OCI-LY7 (cell line): ENCODE results near the gene MYPN. TPM values are rescaled to one million over a fixed set of nuclear protein-coding genes. Genes with fewer than 3 reads are reported as not detected.

Experiments used
- BruUV-seq: library from RNA; stranded (reverse); fragments of 400-500 nt; replicated peaks from 2 replicates; lab custom pipeline; 2021; lab: Mats Ljungman, UMichigan
- CTCF ChIA-PET: fragments of 300-600 bp; sonication (Branson Sonifier 250); formaldehyde crosslinking; loops from one replicate; lab custom pipeline; 2022; ENCODE audit warnings: antibody characterized with exemption; ENCODE audit not compliant: unreplicated experiment; lab: Charles Lee
- POLR2A ChIA-PET: fragments of 300-600 bp; sonication (Branson Sonifier 250); formaldehyde crosslinking; loops from one replicate; lab custom pipeline; 2022; ENCODE audit warnings: antibody characterized with exemption; lab: Charles Lee
- DNase-seq: peaks from one replicate; pipeline ENCODE4 v3.0.0-alpha.2; 2015; ENCODE audit warnings: low spot score
- H2AFZ ChIP-seq: fragments of 200-600 bp; sonication (generic), shearing (Covaris generic); 2 replicates; pipeline ENCODE4 v1.6.1; 2014; ENCODE audit warnings: mild to moderate bottlenecking, antibody characterized with exemption, low read length, moderate library complexity
- H3K27ac ChIP-seq: fragments of 200-600 bp; sonication (generic); 2 replicates; pipeline ENCODE4 v1.5.1; 2014; ENCODE audit warnings: mixed run types, low read depth, mild to moderate bottlenecking, moderate library complexity, low read length, inconsistent platforms; ENCODE audit not compliant: poor library complexity, severe bottlenecking
- H3K36me3 ChIP-seq: fragments of 200-600 bp; sonication (generic); 2 replicates; pipeline ENCODE4 v1.6.1; 2014; ENCODE audit warnings: mild to moderate bottlenecking, antibody characterized with exemption, low read length, moderate library complexity, mixed read lengths; ENCODE audit not compliant: insufficient read depth
- H3K4me1 ChIP-seq: fragments of 200-600 bp; sonication (generic); 2 replicates; pipeline ENCODE4 v1.5.1; 2014; ENCODE audit warnings: mild to moderate bottlenecking, low read length; ENCODE audit not compliant: insufficient read depth, poor library complexity, severe bottlenecking
- H3K4me2 ChIP-seq: fragments of 200-600 bp; sonication (generic); 2 replicates; pipeline ENCODE4 v1.6.1; 2014; ENCODE audit warnings: mild to moderate bottlenecking, low read length
- H3K4me3 ChIP-seq: fragments of 200-600 bp; sonication (generic); 2 replicates; pipeline ENCODE4 v1.5.1; 2014; ENCODE audit warnings: mild to moderate bottlenecking, low read depth, low read length; ENCODE audit not compliant: poor library complexity, severe bottlenecking
- H3K79me2 ChIP-seq: fragments of 200-600 bp; sonication (generic); 2 replicates; pipeline ENCODE4 v1.6.1; 2016; ENCODE audit warnings: low read depth, mild to moderate bottlenecking, low read length, moderate library complexity, mixed read lengths; ENCODE audit not compliant: insufficient read depth
- H3K9me2 ChIP-seq: fragments of 200-600 bp; sonication (generic); 2 replicates; pipeline ENCODE4 v1.6.1; 2016; ENCODE audit warnings: mild to moderate bottlenecking, low read length, mixed read lengths; ENCODE audit not compliant: insufficient read depth
- H3K9me3 ChIP-seq: fragments of 200-600 bp; sonication (generic); 2 replicates; pipeline ENCODE4 v1.6.1; 2014; ENCODE audit warnings: mild to moderate bottlenecking, mixed run types, low read length, mixed read lengths
- H4K20me1 ChIP-seq: fragments of 200-600 bp; sonication (generic); 2 replicates; pipeline ENCODE4 v1.6.1; 2014; ENCODE audit warnings: mild to moderate bottlenecking, antibody characterized with exemption, low read length, moderate library complexity, mixed read lengths; ENCODE audit not compliant: insufficient read depth
- CTCF ChIP-seq: fragments of 200-600 bp; sonication (generic); conservative IDR thresholded peaks from 2 replicates; pipeline ENCODE4 v1.5.1; 2014; ENCODE audit warnings: mild to moderate bottlenecking, antibody characterized with exemption, low read length, moderate library complexity, mixed read lengths
- EZH2phosphoT487 ChIP-seq: fragments of 200-600 bp; sonication (generic); IDR thresholded peaks from 2 replicates; pipeline ENCODE4 v1.6.1; 2018; ENCODE audit warnings: low read depth, borderline replicate concordance, mild to moderate bottlenecking, mixed run types, antibody characterized with exemption, low read length, moderate library complexity, mixed read lengths
- intact Hi-C: fragments of 100-400 bp; cut with micrococcal nuclease; formaldehyde crosslinking; loops from one replicate; pipeline ENCODE4 v1.10.0; 2022; ENCODE audit not compliant: unreplicated experiment
- total RNA-seq, 2 experiments: library from RNA; depleted of rRNA in 1 of 2; stranded (reverse); fragments of >200 nt in 1 of 2; shearing (Covaris generic) in 1 of 2; gene quantifications; 2 replicates each; pipeline ENCODE4 v1.2.3, GENCODE V29; 2014 to 2022

MYPN gene
- total RNA-seq, 2 experiments from 2014 or later = 0.06 TPM; not detected in 1

- H3K4me1 ChIP-seq = peaks cover 6% of the 10 kb centered on the region
- H3K27ac ChIP-seq = no peak overlapping the region
- DNase-seq = no peak
- H3K4me2 ChIP-seq = no peak overlapping the region
- no TSS peak for BruUV-seq
- H2AFZ ChIP-seq = no peak overlapping the region
- H3K79me2 ChIP-seq = peaks cover 3% of the 10 kb centered on the region
- H3K9me3 ChIP-seq = no peaks in the 10 kb centered on the region
- H3K9me2 ChIP-seq = no peaks in the 10 kb centered on the region
- ChIA-PET POLR2A (no interaction called here), CTCF (no interaction called here)
- TF ChIP-seq EZH2phosphoT487 = no peak
- TF ChIP-seq CTCF = no peak
- intact Hi-C loops = loop anchor here (10.0 kb wide), 1 partner anchor 225 kb away; no protein-coding TSS in a partner anchor
- no peaks in the 10 kb centered on the region; the same call in 1 of the 2 replicates for H4K20me1 ChIP-seq
- H3K4me3 ChIP-seq = no peak overlapping the region
- H3K36me3 ChIP-seq = no peaks in the 10 kb centered on the region
These were observed 29.9 kb upstream of the MYPN start for GRCh38 chr10:68079434-68079833.

GRCh38 chr10:68080853-68081431, 28.3 kb upstream of the MYPN start:
- no peaks in the 10 kb centered on the region for H3K4me1 ChIP-seq
- H3K4me3 ChIP-seq = no peak overlapping the region
- no peak overlapping the region for H3K4me2 ChIP-seq
- no peaks in the 10 kb centered on the region for H4K20me1 ChIP-seq
- H3K27ac ChIP-seq = no peak overlapping the region
- H3K36me3 ChIP-seq = no peaks in the 10 kb centered on the region
- H3K79me2 ChIP-seq = no peaks in the 10 kb centered on the region
- ChIA-PET CTCF (no interaction called here), POLR2A (no interaction called here)
- H3K9me2 ChIP-seq = no peaks in the 10 kb centered on the region
- no peak for DNase-seq
- no peak overlapping the region for H2AFZ ChIP-seq
- H3K9me3 ChIP-seq = no peaks in the 10 kb centered on the region
- intact Hi-C loops = no loop called here
- TF ChIP-seq EZH2phosphoT487 (no peak), CTCF (no peak)
- BruUV-seq = no TSS peak

- Histone ChIP-seq H3K27ac (no peak overlapping the region), H3K36me3 (no peaks in the 10 kb centered on the region), H4K20me1 (no peaks in the 10 kb centered on the region), H3K79me2 (no peaks in the 10 kb centered on the region), H3K4me3 (no peak overlapping the region), H3K9me3 (no peaks in the 10 kb centered on the region), H2AFZ (no peak overlapping the region), H3K4me2 (no peak overlapping the region), H3K9me2 (no peaks in the 10 kb centered on the region), H3K4me1 (no peaks in the 10 kb centered on the region)
- TF ChIP-seq CTCF (no peak), EZH2phosphoT487 (no peak)
- DNase-seq = no peak
- BruUV-seq = no TSS peak
- intact Hi-C loops = no loop called here
- ChIA-PET CTCF (no interaction called here), POLR2A (interaction anchor here (0.5 kb wide), 1 partner anchor 221 kb away, joined by 3 read pairs; no protein-coding TSS in a partner anchor)
These were observed 27.4 kb upstream of the MYPN start for GRCh38 chr10:68081916-68082315.
